ENCODE results near the gene PLB1. TPM values are rescaled to one million over a fixed set of nuclear protein-coding genes. Genes with fewer than 3 reads are reported as not detected.

PLB1 gene
- total RNA-seq, 2 experiments from 2014 or later, result 1.3 to 1.6 TPM

DNA sequence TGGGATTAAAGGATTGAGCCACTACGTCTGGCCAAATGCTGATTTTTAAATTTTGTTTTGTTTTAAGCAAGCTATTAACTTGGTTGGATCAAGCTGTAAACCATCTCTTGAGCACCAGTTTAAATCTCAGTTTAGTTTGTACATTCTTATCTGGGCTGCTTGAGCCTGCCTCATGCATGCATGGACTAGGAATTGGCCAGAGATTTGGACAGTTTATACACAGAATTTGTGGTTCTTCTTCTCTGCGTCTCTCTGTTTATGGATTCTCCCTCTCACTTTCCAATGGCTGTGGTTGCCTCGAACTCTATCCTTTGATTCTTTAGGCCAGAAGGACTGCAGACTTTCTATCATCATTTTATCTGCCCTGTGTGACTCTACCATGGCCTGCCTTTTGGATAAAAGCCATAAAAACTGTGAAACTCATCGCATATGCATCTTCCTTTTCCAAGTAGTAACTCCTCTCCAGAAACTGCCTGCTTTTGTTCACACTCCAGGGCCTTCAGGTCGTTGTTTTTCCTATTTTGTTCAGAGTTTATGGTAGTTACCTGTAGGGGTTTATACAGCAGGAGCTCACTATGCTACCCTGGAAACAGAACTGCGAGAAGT lies 32.5 kb upstream of the PLB1 start:
- Mint-ChIP-seq H3K36me3 (ENCODE audit: low read depth) (no peaks in the 10 kb centered on the region), H3K9me3 (no peaks in the 10 kb centered on the region), H3K27ac (no peak overlapping the region), H3K4me3 (no peak overlapping the region), H3K4me1 (ENCODE audit: low read depth) (no peaks in the 10 kb centered on the region), H3K27me3 (no peaks in the 10 kb centered on the region)
- ChIA-PET POLR2A (no interaction called here), CTCF (no interaction called here)
- ATAC-seq (ENCODE audit: poor library complexity), result no peak
- H3K36me3 ChIP-seq (ENCODE audit: insufficient read depth, low read length), result no peaks in the 10 kb centered on the region
- DNase-seq, result no peak
- H3K27ac ChIP-seq (ENCODE audit: low read depth in 1 of 2, low read length in 2 of 2), result no peak overlapping the region
- H3K4me1 ChIP-seq (ENCODE audit: insufficient read depth, low read length), result no peaks in the 10 kb centered on the region
- intact Hi-C loops (cut with DNase I, micrococcal nuclease), result no loop called here
- no peak overlapping the region for H3K4me3 ChIP-seq (ENCODE audit: low read length)
- TF ChIP-seq, protein P1, sequence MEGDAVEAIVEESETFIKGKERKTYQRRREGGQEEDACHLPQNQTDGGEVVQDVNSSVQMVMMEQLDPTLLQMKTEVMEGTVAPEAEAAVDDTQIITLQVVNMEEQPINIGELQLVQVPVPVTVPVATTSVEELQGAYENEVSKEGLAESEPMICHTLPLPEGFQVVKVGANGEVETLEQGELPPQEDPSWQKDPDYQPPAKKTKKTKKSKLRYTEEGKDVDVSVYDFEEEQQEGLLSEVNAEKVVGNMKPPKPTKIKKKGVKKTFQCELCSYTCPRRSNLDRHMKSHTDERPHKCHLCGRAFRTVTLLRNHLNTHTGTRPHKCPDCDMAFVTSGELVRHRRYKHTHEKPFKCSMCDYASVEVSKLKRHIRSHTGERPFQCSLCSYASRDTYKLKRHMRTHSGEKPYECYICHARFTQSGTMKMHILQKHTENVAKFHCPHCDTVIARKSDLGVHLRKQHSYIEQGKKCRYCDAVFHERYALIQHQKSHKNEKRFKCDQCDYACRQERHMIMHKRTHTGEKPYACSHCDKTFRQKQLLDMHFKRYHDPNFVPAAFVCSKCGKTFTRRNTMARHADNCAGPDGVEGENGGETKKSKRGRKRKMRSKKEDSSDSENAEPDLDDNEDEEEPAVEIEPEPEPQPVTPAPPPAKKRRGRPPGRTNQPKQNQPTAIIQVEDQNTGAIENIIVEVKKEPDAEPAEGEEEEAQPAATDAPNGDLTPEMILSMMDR (IDR thresholded peaks at IDR 0.05), result no peak
- no peaks in the 10 kb centered on the region for H3K9me3 ChIP-seq (ENCODE audit: control insufficient read depth in 1 of 2, insufficient read depth in 1 of 2, low read length in 2 of 2)
- H3K27me3 ChIP-seq (ENCODE audit: control insufficient read depth in 1 of 2, insufficient read depth in 2 of 2, low read length in 2 of 2), result no peaks in the 10 kb centered on the region

DNA sequence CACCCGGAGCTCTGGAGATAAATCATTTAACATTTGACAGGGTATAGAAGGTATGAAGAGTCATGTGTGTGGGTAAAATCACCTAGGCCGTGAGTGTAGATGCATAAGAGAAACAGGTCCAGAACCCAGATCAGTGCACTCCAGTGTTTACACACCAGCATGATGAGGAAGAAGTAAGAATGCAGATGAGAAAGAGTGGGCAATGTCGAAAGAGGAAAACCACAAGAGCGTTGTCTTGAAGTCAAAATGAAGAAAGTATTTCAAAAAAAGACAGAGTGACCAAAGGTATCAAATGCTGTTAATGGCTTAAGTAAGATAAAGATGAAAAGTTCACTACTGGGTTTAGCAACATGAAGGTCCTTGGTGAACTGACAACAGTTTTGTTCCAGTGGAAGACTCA lies 32.0 kb upstream of the PLB1 start:
- intact Hi-C loops (cut with DNase I, micrococcal nuclease), result no loop called here
- Histone ChIP-seq H3K27ac (ENCODE audit: low read depth in 1 of 2, low read length in 2 of 2) (no peak overlapping the region), H3K9me3 (ENCODE audit: control insufficient read depth in 1 of 2, insufficient read depth in 1 of 2, low read length in 2 of 2) (no peaks in the 10 kb centered on the region), H3K36me3 (ENCODE audit: insufficient read depth, low read length) (no peaks in the 10 kb centered on the region), H3K27me3 (ENCODE audit: control insufficient read depth in 1 of 2, insufficient read depth in 2 of 2, low read length in 2 of 2) (no peaks in the 10 kb centered on the region), H3K4me3 (ENCODE audit: low read length) (no peak overlapping the region), H3K4me1 (ENCODE audit: insufficient read depth, low read length) (no peaks in the 10 kb centered on the region)
- no peaks in the 10 kb centered on the region for H3K36me3 Mint-ChIP-seq (ENCODE audit: low read depth)
- no peaks in the 10 kb centered on the region for H3K4me1 Mint-ChIP-seq (ENCODE audit: low read depth)
- POLR2A ChIA-PET, result no interaction called here
- CTCF ChIA-PET, result no interaction called here
- H3K4me3 Mint-ChIP-seq, result no peak overlapping the region
- H3K27ac Mint-ChIP-seq, result no peak overlapping the region
- H3K9me3 Mint-ChIP-seq, result no peaks in the 10 kb centered on the region
- H3K27me3 Mint-ChIP-seq, result no peaks in the 10 kb centered on the region
- DNase-seq (no peak), ATAC-seq (ENCODE audit: poor library complexity) (no peak)
- TF ChIP-seq, protein P1 (IDR thresholded peaks at IDR 0.05), result no peak

DNA sequence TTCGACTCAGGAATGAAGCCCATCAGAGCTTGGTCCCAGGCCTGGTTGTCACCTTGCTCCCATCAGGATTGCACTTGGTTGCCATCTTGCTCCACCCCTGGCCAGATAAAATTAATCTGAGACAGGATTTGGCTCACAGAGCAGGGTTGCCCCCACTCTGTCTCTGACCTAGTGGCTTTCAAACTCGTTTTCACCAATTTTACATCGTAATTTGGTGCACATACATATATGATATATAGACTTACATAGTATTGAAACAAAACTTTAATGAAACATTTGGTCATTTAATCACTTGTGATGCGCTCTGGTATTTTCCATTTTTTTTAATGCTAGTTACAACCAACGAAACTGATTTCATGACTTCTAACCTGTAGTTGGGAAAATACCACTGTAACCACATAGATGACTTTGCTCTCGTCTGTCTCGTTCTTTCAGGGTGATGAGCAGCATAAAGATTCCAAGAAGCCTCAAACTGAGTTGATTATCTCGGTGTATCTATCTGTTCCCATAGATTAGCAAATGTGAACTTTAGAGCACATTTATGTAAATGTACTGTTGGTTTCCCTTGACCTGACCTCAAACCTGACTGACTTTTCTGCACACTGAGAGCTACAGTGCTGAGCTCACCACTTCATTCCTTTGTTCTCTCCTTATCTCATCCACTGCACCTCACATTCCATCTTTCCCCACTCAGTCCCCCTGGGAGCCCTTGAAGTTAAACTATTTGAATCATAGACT lies 30.5 kb upstream of the PLB1 start:
- no peak overlapping the region for H3K27ac ChIP-seq (ENCODE audit: low read depth in 1 of 2, low read length in 2 of 2)
- no peaks in the 10 kb centered on the region for H3K36me3 ChIP-seq (ENCODE audit: insufficient read depth, low read length)
- TF ChIP-seq, protein P1 (IDR thresholded peaks at IDR 0.05), result no peak
- ChIA-PET POLR2A (no interaction called here), CTCF (no interaction called here)
- no peak overlapping the region for H3K4me3 Mint-ChIP-seq
- H3K4me1 Mint-ChIP-seq (ENCODE audit: low read depth), result peaks cover 10% of the 10 kb centered on the region
- H3K4me1 ChIP-seq (ENCODE audit: insufficient read depth, low read length), result peaks cover 4% of the 10 kb centered on the region
- H3K27me3 ChIP-seq (ENCODE audit: control insufficient read depth in 1 of 2, insufficient read depth in 2 of 2, low read length in 2 of 2), result no peaks in the 10 kb centered on the region
- no peaks in the 10 kb centered on the region for H3K9me3 ChIP-seq (ENCODE audit: control insufficient read depth in 1 of 2, insufficient read depth in 1 of 2, low read length in 2 of 2)
- DNase-seq (no peak), ATAC-seq (ENCODE audit: poor library complexity) (no peak)
- intact Hi-C loops (cut with DNase I, micrococcal nuclease), result no loop called here
- H3K9me3 Mint-ChIP-seq, result no peaks in the 10 kb centered on the region
- H3K36me3 Mint-ChIP-seq (ENCODE audit: low read depth), result no peaks in the 10 kb centered on the region
- no peaks in the 10 kb centered on the region for H3K27me3 Mint-ChIP-seq
- H3K4me3 ChIP-seq (ENCODE audit: low read length), result no peak overlapping the region
- H3K27ac Mint-ChIP-seq, result no peak overlapping the region

All from CD4-positive, alpha-beta T cell (primary cell).